DOHH2 (cell line): Measurements from ENCODE around the gene FOSL1.

ENCODE experiments used
- CTCF ChIP-seq: fragments of 200-600 bp; sonication (generic); IDR thresholded peaks from one replicate; pipeline ENCODE4 v1.5.1; 2014; ENCODE audit warnings: antibody characterized with exemption, mild to moderate bottlenecking, low read depth, low read length; ENCODE audit not compliant: poor library complexity, severe bottlenecking
- EZH2phosphoT487 ChIP-seq: fragments of 200-600 bp; sonication (generic); IDR thresholded peaks from 2 replicates; pipeline ENCODE4 v1.6.1; 2017; ENCODE audit warnings: borderline replicate concordance, mild to moderate bottlenecking, antibody characterized with exemption, low read length, moderate library complexity, mixed read lengths

GRCh38 chr11:65944767-65945166 is 44.6 kb upstream of the FOSL1 start:
- TF ChIP-seq CTCF, result no peak
- no peak for TF ChIP-seq EZH2phosphoT487
